ENCODE measurements around the gene HSF5. TPM values are rescaled to one million over a fixed set of nuclear protein-coding genes. Genes with fewer than 3 reads are reported as not detected.
A peak's percentile ranks its signal among the peaks of the same experiment; 100 is the strongest.

The HSF5 gene
- total and polyA plus RNA-seq, 2 of the 13 experiments (the other 11 are each of a cell fraction or from before 2014, with no cell fraction given) = not detected

DNA sequence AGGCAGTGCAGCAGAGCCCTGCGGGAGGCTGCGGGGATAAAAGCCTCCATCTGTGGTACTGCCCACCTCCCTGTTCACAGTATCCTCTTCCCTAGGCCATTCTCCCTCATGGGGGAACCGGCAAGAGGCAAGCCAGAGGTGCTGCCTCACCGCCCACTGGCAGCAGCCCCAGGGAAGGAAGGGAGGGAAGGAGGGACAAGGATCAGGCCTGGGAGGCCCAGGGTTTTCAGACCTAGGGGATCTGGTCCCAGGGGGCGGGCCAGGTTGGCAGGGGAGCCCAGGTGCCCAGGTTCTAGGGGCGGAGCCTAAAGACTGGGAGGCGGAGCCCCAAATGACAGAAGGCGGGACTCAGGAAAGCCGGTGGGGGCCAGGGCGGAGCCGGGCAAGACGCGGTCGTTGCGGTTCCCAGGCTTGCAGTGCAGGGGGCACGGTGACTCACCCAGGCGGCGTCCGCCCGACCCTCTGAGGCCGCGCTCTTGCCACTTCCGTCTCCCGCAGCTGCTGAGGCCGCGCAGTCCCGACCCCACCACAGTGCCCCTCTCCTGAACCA lies 29.2 kb upstream of the HSF5 start (continued):
- TF ChIP-seq ZC3H4 (CRISPR knock-in tag; IDR thresholded peaks at IDR 0.05; ENCODE audit: borderline replicate concordance) (peak; percentile 20; the same call in 1 of the 2 replicates), ZFY (CRISPR knock-in tag; IDR thresholded peaks at IDR 0.05) (peak; percentile 54), SP140L (CRISPR knock-in tag; IDR thresholded peaks at IDR 0.05; ENCODE audit: borderline replicate concordance) (0 out of 2 replicates have a peak, but pooled peaks have one; percentile 32), JUND (CRISPR knock-in tag; IDR thresholded peaks at IDR 0.05) (peak; percentile 74), NFKBIZ (CRISPR knock-in tag; IDR thresholded peaks at IDR 0.05) (peak; percentile 5; the same call in 1 of the 2 replicates), MIXL1 (CRISPR knock-in tag; IDR thresholded peaks at IDR 0.05) (no peak), MYC (CRISPR knock-in tag; IDR thresholded peaks at IDR 0.05; ENCODE audit: borderline replicate concordance) (peak; percentile 30; the same call in 1 of the 2 replicates), PHF8 (CRISPR knock-in tag; IDR thresholded peaks at IDR 0.05) (peak; percentile 82), HMG20A (CRISPR knock-in tag; IDR thresholded peaks at IDR 0.05; ENCODE audit: borderline replicate concordance) (no peak), ATAD3A (CRISPR knock-in tag; IDR thresholded peaks at IDR 0.05) (peak; percentile 20; the same call in 1 of the 2 replicates), POLR2G (IDR thresholded peaks at IDR 0.05; ENCODE audit: low read depth, low read length) (peak; percentile 66), ZNF816 (CRISPR knock-in tag; IDR thresholded peaks at IDR 0.05; ENCODE audit: borderline replicate concordance) (peak; percentile 45; the same call in 1 of the 2 replicates), NFKB2 (CRISPR knock-in tag; IDR thresholded peaks at IDR 0.05; ENCODE audit: borderline replicate concordance) (peak; percentile 66; the same call in 1 of the 2 replicates), ZNF530 (CRISPR knock-in tag; IDR thresholded peaks at IDR 0.05; ENCODE audit: low read depth) (no peak)
- TF ChIP-seq, protein P1, sequence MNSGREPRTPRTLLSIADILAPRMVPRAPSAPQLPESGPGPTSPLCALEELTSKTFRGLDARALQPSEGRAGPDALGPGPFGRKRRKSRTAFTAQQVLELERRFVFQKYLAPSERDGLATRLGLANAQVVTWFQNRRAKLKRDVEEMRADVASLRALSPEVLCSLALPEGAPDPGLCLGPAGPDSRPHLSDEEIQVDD (CRISPR knock-in tag; IDR thresholded peaks at IDR 0.05; ENCODE audit: borderline replicate concordance) = 0 out of 2 replicates have a peak, but pooled peaks have one; percentile 29
- TF ChIP-seq, protein P2, sequence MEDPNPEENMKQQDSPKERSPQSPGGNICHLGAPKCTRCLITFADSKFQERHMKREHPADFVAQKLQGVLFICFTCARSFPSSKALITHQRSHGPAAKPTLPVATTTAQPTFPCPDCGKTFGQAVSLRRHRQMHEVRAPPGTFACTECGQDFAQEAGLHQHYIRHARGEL (CRISPR knock-in tag; IDR thresholded peaks at IDR 0.05) = peak; percentile 72; the same call in 1 of the 2 replicates
- TF ChIP-seq, protein P3, sequence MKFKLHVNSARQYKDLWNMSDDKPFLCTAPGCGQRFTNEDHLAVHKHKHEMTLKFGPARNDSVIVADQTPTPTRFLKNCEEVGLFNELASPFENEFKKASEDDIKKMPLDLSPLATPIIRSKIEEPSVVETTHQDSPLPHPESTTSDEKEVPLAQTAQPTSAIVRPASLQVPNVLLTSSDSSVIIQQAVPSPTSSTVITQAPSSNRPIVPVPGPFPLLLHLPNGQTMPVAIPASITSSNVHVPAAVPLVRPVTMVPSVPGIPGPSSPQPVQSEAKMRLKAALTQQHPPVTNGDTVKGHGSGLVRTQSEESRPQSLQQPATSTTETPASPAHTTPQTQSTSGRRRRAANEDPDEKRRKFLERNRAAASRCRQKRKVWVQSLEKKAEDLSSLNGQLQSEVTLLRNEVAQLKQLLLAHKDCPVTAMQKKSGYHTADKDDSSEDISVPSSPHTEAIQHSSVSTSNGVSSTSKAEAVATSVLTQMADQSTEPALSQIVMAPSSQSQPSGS (CRISPR knock-in tag; IDR thresholded peaks at IDR 0.05) = peak; percentile 39
- TF ChIP-seq, protein P4, sequence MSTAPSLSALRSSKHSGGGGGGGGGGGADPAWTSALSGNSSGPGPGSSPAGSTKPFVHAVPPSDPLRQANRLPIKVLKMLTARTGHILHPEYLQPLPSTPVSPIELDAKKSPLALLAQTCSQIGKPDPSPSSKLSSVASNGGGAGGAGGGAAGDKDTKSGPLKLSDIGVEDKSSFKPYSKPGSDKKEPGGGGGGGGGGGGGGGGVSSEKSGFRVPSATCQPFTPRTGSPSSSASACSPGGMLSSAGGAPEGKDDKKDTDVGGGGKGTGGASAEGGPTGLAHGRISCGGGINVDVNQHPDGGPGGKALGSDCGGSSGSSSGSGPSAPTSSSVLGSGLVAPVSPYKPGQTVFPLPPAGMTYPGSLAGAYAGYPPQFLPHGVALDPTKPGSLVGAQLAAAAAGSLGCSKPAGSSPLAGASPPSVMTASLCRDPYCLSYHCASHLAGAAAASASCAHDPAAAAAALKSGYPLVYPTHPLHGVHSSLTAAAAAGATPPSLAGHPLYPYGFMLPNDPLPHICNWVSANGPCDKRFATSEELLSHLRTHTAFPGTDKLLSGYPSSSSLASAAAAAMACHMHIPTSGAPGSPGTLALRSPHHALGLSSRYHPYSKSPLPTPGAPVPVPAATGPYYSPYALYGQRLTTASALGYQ (CRISPR knock-in tag; IDR thresholded peaks at IDR 0.05) = peak; percentile 2; the same call in 1 of the 2 replicates
- TF ChIP-seq, protein P5, sequence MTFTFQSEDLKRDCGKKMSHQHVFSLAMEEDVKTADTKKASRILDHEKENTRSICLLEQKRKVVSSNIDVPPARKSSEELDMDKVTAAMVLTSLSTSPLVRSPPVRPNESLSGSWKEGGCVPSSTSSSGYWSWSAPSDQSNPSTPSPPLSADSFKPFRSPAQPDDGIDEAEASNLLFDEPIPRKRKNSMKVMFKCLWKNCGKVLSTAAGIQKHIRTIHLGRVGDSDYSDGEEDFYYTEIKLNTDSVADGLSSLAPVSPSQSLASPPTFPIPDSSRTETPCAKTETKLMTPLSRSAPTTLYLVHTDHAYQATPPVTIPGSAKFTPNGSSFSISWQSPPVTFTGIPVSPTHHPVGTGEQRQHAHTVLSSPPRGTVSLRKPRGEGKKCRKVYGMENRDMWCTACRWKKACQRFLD (CRISPR knock-in tag; IDR thresholded peaks at IDR 0.05; ENCODE audit: borderline replicate concordance) = no peak
- TF ChIP-seq, protein P6, sequence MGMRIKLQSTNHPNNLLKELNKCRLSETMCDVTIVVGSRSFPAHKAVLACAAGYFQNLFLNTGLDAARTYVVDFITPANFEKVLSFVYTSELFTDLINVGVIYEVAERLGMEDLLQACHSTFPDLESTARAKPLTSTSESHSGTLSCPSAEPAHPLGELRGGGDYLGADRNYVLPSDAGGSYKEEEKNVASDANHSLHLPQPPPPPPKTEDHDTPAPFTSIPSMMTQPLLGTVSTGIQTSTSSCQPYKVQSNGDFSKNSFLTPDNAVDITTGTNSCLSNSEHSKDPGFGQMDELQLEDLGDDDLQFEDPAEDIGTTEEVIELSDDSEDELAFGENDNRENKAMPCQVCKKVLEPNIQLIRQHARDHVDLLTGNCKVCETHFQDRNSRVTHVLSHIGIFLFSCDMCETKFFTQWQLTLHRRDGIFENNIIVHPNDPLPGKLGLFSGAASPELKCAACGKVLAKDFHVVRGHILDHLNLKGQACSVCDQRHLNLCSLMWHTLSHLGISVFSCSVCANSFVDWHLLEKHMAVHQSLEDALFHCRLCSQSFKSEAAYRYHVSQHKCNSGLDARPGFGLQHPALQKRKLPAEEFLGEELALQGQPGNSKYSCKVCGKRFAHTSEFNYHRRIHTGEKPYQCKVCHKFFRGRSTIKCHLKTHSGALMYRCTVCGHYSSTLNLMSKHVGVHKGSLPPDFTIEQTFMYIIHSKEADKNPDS (CRISPR knock-in tag; IDR thresholded peaks at IDR 0.05) = 0 out of 2 replicates have a peak, but pooled peaks have one; percentile 76
- TF ChIP-seq, protein P7, sequence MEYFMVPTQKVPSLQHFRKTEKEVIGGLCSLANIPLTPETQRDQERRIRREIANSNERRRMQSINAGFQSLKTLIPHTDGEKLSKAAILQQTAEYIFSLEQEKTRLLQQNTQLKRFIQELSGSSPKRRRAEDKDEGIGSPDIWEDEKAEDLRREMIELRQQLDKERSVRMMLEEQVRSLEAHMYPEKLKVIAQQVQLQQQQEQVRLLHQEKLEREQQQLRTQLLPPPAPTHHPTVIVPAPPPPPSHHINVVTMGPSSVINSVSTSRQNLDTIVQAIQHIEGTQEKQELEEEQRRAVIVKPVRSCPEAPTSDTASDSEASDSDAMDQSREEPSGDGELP (IDR thresholded peaks at IDR 0.05; ENCODE audit: borderline replicate concordance, low read depth) = peak; percentile 88

All from HepG2 (cell line).